H1 (cell line): ENCODE results near the gene TNC. TPM values are rescaled to one million over a fixed set of nuclear protein-coding genes. Genes with fewer than 3 reads are reported as not detected.

ENCODE experiments used
- CTCF ChIA-PET: fragments of 300-600 bp; sonication (Branson Sonifier 250); formaldehyde crosslinking; loops from one replicate; lab custom pipeline; 2021; ENCODE audit not compliant: partially characterized antibody; lab: Charles Lee
- POLR2A ChIA-PET: fragments of 300-600 bp; sonication (Branson Sonifier 250); formaldehyde crosslinking; loops from one replicate; lab custom pipeline; 2021; ENCODE audit warnings: inconsistent platforms; ENCODE audit not compliant: partially characterized antibody; lab: Charles Lee
- DNase-seq, 2 experiments: peaks; one replicate each; pipeline versions ENCODE4 v3.0.0 to v3.0.0-alpha.2; 2010 to 2022; ENCODE audit warnings: low spot score in 2 of 2, low read depth in 1 of 2, mixed read lengths in 1 of 2
- FAIRE-seq: peaks from 2 replicates; lab custom pipeline; 2011; peaks lifted over from hg19 to GRCh38; lab: Jason Lieb, UNC
- H2AFZ ChIP-seq: 2 replicates; pipeline ENCODE4 v1.8.1; 2012; ENCODE audit warnings: low read length, inconsistent platforms
- H2AK5ac ChIP-seq: 2 replicates; pipeline ENCODE4 v1.6.1; 2013; ENCODE audit warnings: low read depth, low read length
- H2BK120ac ChIP-seq: replicated peaks from 2 replicates; pipeline ENCODE3; 2013; ENCODE audit warnings: low read depth, low read length, inconsistent platforms
- H2BK12ac ChIP-seq: 2 replicates; pipeline ENCODE4 v1.6.1; 2013; ENCODE audit warnings: low read depth, low read length
- H2BK15ac ChIP-seq: 2 replicates; pipeline ENCODE4 v1.6.1; 2013; ENCODE audit warnings: low read length
- H2BK20ac ChIP-seq: 2 replicates; pipeline ENCODE4 v1.6.1; 2013; ENCODE audit warnings: low read length
- H2BK5ac ChIP-seq: 2 replicates; pipeline ENCODE4 v1.6.1; 2013; ENCODE audit warnings: low read depth, low read length
- H3K14ac ChIP-seq: 2 replicates; pipeline ENCODE4 v1.6.1; 2013; ENCODE audit warnings: inconsistent platforms; ENCODE audit not compliant: insufficient read length
- H3K18ac ChIP-seq: 2 replicates; pipeline ENCODE4 v1.6.1; 2013; ENCODE audit warnings: low read length; ENCODE audit errors: extremely low read depth
- H3K23ac ChIP-seq: 2 replicates; pipeline ENCODE4 v1.6.1; 2013; ENCODE audit warnings: inconsistent platforms; ENCODE audit not compliant: insufficient read length
- H3K23me2 ChIP-seq: 2 replicates; pipeline ENCODE4 v1.6.1; 2013; ENCODE audit warnings: low read depth, low read length
- H3K27ac ChIP-seq: 2 replicates; pipeline ENCODE4 v1.6.1; 2011; ENCODE audit warnings: low read depth, low read length, inconsistent platforms
- H3K27me3 ChIP-seq, 4 experiments: replicated peaks in 1 of 4; 1 replicate in 1 of 4; 2 replicates in 3 of 4; pipeline versions ENCODE4 v1.6.1 to v1.8.1; 2011 to 2013; ENCODE audit warnings: low read length in 3 of 4, mild to moderate bottlenecking in 3 of 4, inconsistent platforms in 2 of 4, mixed read lengths in 2 of 4, moderate library complexity in 1 of 4; ENCODE audit not compliant: control insufficient read depth in 3 of 4, insufficient read depth in 3 of 4; ENCODE audit errors: extremely low read depth in 1 of 4
- H3K36me3 ChIP-seq, 4 experiments: 2 replicates each; pipeline versions ENCODE4 v1.6.1 to v1.8.1; 2011 to 2013; ENCODE audit warnings: mild to moderate bottlenecking in 4 of 4, low read length in 3 of 4, moderate library complexity in 2 of 4, control low read depth in 1 of 4, inconsistent platforms in 1 of 4; ENCODE audit not compliant: insufficient read depth in 4 of 4, control insufficient read depth in 2 of 4
- H3K4ac ChIP-seq: replicated peaks from 2 replicates; pipeline ENCODE3; 2013; ENCODE audit warnings: low read length, low read depth, mixed read lengths, inconsistent platforms; ENCODE audit not compliant: insufficient read length
- H3K4me1 ChIP-seq, 4 experiments: replicated peaks in 1 of 4; 1 replicate in 1 of 4; 2 replicates in 3 of 4; pipeline versions ENCODE4 v1.6.1 to v1.8.1; 2011 to 2013; ENCODE audit warnings: low read length in 3 of 4, inconsistent platforms in 2 of 4, mixed read lengths in 1 of 4; ENCODE audit not compliant: insufficient read depth in 4 of 4, control insufficient read depth in 3 of 4
- H3K4me2 ChIP-seq, 2 experiments: 2 replicates each; pipeline versions ENCODE4 v1.6.1 to v1.8.1; 2011 to 2013; ENCODE audit warnings: low read depth in 2 of 2, low read length in 2 of 2, control low read depth in 1 of 2, inconsistent platforms in 1 of 2, mild to moderate bottlenecking in 1 of 2; ENCODE audit not compliant: insufficient read depth in 1 of 2
- H3K4me3 ChIP-seq, 4 experiments: fragments of 200-600, 300-600 bp in 1 of 4; sonication (generic), shearing (Covaris generic), sonication (Bioruptor Twin) in 1 of 4; 2 replicates each; pipeline versions ENCODE4 v1.5.1 to v1.8.1; 2011 to 2016; ENCODE audit warnings: low read length in 4 of 4, low read depth in 3 of 4, control low read depth in 2 of 4, inconsistent platforms in 2 of 4, mild to moderate bottlenecking in 2 of 4, mixed read lengths in 1 of 4, moderate library complexity in 1 of 4; ENCODE audit not compliant: insufficient read depth in 2 of 4; ENCODE audit errors: extremely low read depth in 1 of 4
- H3K56ac ChIP-seq: replicated peaks from 2 replicates; pipeline ENCODE3; 2013; ENCODE audit warnings: low read depth, mild to moderate bottlenecking, mixed read lengths, low read length, inconsistent platforms; ENCODE audit not compliant: insufficient read length
- H3K79me1 ChIP-seq: 2 replicates; pipeline ENCODE4 v1.6.1; 2013; ENCODE audit warnings: low read depth, low read length, control low read depth
- H3K79me2 ChIP-seq, 2 experiments: 2 replicates each; pipeline versions ENCODE4 v1.6.1 to v1.8.1; 2012 to 2013; ENCODE audit warnings: low read length in 2 of 2, mild to moderate bottlenecking in 2 of 2, inconsistent platforms in 1 of 2; ENCODE audit not compliant: insufficient read depth in 2 of 2, control insufficient read depth in 1 of 2
- H3K9ac ChIP-seq, 4 experiments: replicated peaks in 1 of 4; 1 replicate in 1 of 4; 2 replicates in 3 of 4; pipeline versions ENCODE4 v1.6.1 to v1.8.1; 2011 to 2013; ENCODE audit warnings: low read depth in 3 of 4, low read length in 3 of 4, control low read depth in 2 of 4, mild to moderate bottlenecking in 2 of 4, moderate library complexity in 2 of 4, inconsistent platforms in 1 of 4; ENCODE audit errors: extremely low read depth in 1 of 4
- H3K9me3 ChIP-seq, 2 experiments: 2 replicates each; pipeline versions ENCODE4 v1.6.1 to v1.8.1; 2012 to 2013; ENCODE audit warnings: mild to moderate bottlenecking in 2 of 2, moderate library complexity in 2 of 2, control low read depth in 1 of 2, inconsistent platforms in 1 of 2, low read depth in 1 of 2, low read length in 1 of 2, mixed read lengths in 1 of 2; ENCODE audit not compliant: insufficient read depth in 2 of 2
- H4K20me1 ChIP-seq, 2 experiments: replicated peaks in 1 of 2; 2 replicates each; pipeline versions ENCODE3 to v1.8.1; 2011 to 2013; ENCODE audit warnings: inconsistent platforms in 2 of 2, low read length in 2 of 2, mild to moderate bottlenecking in 1 of 2; ENCODE audit not compliant: insufficient read depth in 2 of 2, control insufficient read depth in 1 of 2
- H4K5ac ChIP-seq: 2 replicates; pipeline ENCODE4 v1.6.1; 2013; ENCODE audit warnings: low read length, low read depth, mixed read lengths, inconsistent platforms; ENCODE audit not compliant: insufficient read length
- H4K8ac ChIP-seq: 2 replicates; pipeline ENCODE4 v1.8.0; 2013; ENCODE audit warnings: mild to moderate bottlenecking, moderate library complexity, low read length, inconsistent platforms; ENCODE audit not compliant: insufficient read depth; ENCODE audit errors: extremely low read depth
- H4K91ac ChIP-seq: replicated peaks from 2 replicates; pipeline ENCODE3; 2013; ENCODE audit warnings: low read length, mixed read lengths, inconsistent platforms; ENCODE audit not compliant: insufficient read length
- EGR1 ChIP-seq: IDR thresholded peaks from 2 replicates; pipeline ENCODE4 v1.6.1; 2011; ENCODE audit warnings: low read depth, low read length, borderline replicate concordance
- FOSL1 ChIP-seq: IDR thresholded peaks from 2 replicates; pipeline ENCODE4 v1.6.1; 2011; ENCODE audit warnings: mild to moderate bottlenecking, low read depth, low read length, moderate library complexity; ENCODE audit not compliant: insufficient read depth
- HDAC6 ChIP-seq: IDR thresholded peaks from one replicate; pipeline ENCODE4 v1.7.1; 2012; ENCODE audit warnings: low read depth, mild to moderate bottlenecking, inconsistent platforms, low read length, moderate library complexity
- SAP30 ChIP-seq: fragments of 300-600 bp; sonication (generic); IDR thresholded peaks from 2 replicates; pipeline ENCODE4 v1.7.1; 2012; ENCODE audit warnings: low read length, moderate library complexity, mild to moderate bottlenecking, inconsistent platforms; ENCODE audit not compliant: insufficient read depth, insufficient replicate concordance
- YY1 ChIP-seq: IDR thresholded peaks from 2 replicates; pipeline ENCODE4 v1.6.1; 2011; ENCODE audit warnings: low read depth, mild to moderate bottlenecking, low read length
- WGBS, 2 experiments: shearing (Covaris generic) in 1 of 2; methylation state at CpG; one replicate each; pipeline versions ENCODE4 v1.1.6 to v1.1.7; 2013 to 2015; ENCODE audit warnings: low lambda C conversion rate in 2 of 2, mixed read lengths in 2 of 2, inconsistent platforms in 1 of 2, low coverage in 1 of 2, missing lambda C conversion rate in 1 of 2; ENCODE audit not compliant: insufficient replicate concordance in 2 of 2, insufficient coverage in 1 of 2, insufficient read length in 1 of 2; ENCODE audit errors: extremely low coverage in 1 of 2, missing lambda C conversion rate in 1 of 2; 5-methylcytosine and 5-hydroxymethylcytosine counted together
- polyA plus RNA-seq, 7 experiments: library from polyadenylated mRNA; depleted of rRNA in 3 of 7; stranded (reverse) in 5 of 7; unstranded in 2 of 7; fragments of >200 nt in 5 of 7; fragments of 200-250 nt in 2 of 7; gene quantifications; 1 replicate in 5 of 7; 2 replicates in 1 of 7; 4 replicates in 1 of 7; pipeline versions ENCODE4 v1.2.1 to v1.2.3, GENCODE V29; 2011 to 2013; ENCODE audit warnings: missing spikeins in 2 of 7, mixed read lengths in 2 of 7
- total RNA-seq: library from RNA; stranded (reverse); fragmentation: NEBNext Ultra II Directional; extraction: Animal tissue kit (Norgen Biotek cat#: 25700); gene quantifications from 2 replicates; pipeline ENCODE4 v1.2.1, GENCODE V29; 2021

TNC gene
- total and polyA plus RNA-seq, 2 of the 8 experiments (the other 6 are each of a cell fraction or from before 2014, with no cell fraction given): 6.2 to 11.4 TPM

GRCh38 chr9:115143689-115144088, 25.7 kb upstream of the TNC start:
- POLR2A ChIA-PET: no interaction called here
- Histone ChIP-seq H3K9me3 (no peaks in the 10 kb centered on the region), H3K23ac (no peak overlapping the region), H2BK5ac (no peak overlapping the region), H3K79me2 (no peaks in the 10 kb centered on the region), H2BK15ac (no peak overlapping the region), H3K79me1 (no peaks in the 10 kb centered on the region), H3K23me2 (no peaks in the 10 kb centered on the region), H2AFZ (no peak overlapping the region), H3K27me3 (no peaks in the 10 kb centered on the region), H3K27ac (no peak overlapping the region), H3K56ac (no peak overlapping the region), H2BK20ac (no peak overlapping the region), H2BK12ac (no peak overlapping the region), H4K8ac (no peak overlapping the region), H3K4me1 (no peaks in the 10 kb centered on the region), H2BK120ac (no peak overlapping the region), H2AK5ac (no peak overlapping the region), H3K18ac (no peak overlapping the region), H3K4me2 (no peak overlapping the region), H3K14ac (no peak overlapping the region), H3K4ac (no peak overlapping the region), H3K4me3 (no peak overlapping the region), H4K20me1 (no peaks in the 10 kb centered on the region), H3K36me3 (no peaks in the 10 kb centered on the region), H4K91ac (no peak overlapping the region), H3K9ac (no peak overlapping the region), H4K5ac (no peak overlapping the region)
- no peak for DNase-seq
- 80% methylated on average over 2 of the region's 2 CpGs; no CpG with 5 or more reads in 1 of the 2 experiments for WGBS, 2 experiments
- no peak for FAIRE-seq
- CTCF ChIA-PET: no interaction called here
- no peak for TF ChIP-seq FOSL1
- TF ChIP-seq EGR1: no peak
- no peak for TF ChIP-seq HDAC6
- no peak for TF ChIP-seq SAP30
- TF ChIP-seq YY1: no peak
